Colonic mucosa (tissue), 4 donors: ENCODE measurements around the gene R3HDM1. TPM values are rescaled to one million over a fixed set of nuclear protein-coding genes. Genes with fewer than 3 reads are reported as not detected.
"Not testable (repeated sequence)": the region's sequence is repeated elsewhere in the genome, so short reads cannot be mapped to it uniquely, and the experiment has no call there.

Source experiments
- DNase-seq: peaks from one replicate; pipeline ENCODE4 v3.0.0-alpha.2; 2020
- H3K27ac ChIP-seq: fragments of 200-600 bp; one replicate; pipeline ENCODE4 v1.8.0; 2021
- H3K27me3 ChIP-seq: fragments of 200-600 bp; one replicate; pipeline ENCODE4 v1.8.0; 2021
- H3K36me3 ChIP-seq: fragments of 200-600 bp; one replicate; pipeline ENCODE4 v1.8.0; 2021
- H3K4me1 ChIP-seq: fragments of 200-600 bp; one replicate; pipeline ENCODE4 v1.8.0; 2021; ENCODE audit warnings: mild to moderate bottlenecking
- H3K4me3 ChIP-seq: fragments of 200-600 bp; one replicate; pipeline ENCODE4 v1.8.0; 2021
- H3K9ac ChIP-seq, 2 donors: one replicate each; pipeline ENCODE4 v1.7.0; 2013; ENCODE audit warnings: control low read depth in 2 of 2, low read depth in 2 of 2, low read length in 2 of 2
- H3K9me3 ChIP-seq: fragments of 200-600 bp; one replicate; pipeline ENCODE4 v1.8.0; 2021
- intact Hi-C: fragments of 100-400 bp; cut with DNase I; formaldehyde crosslinking; loops from one replicate; pipeline ENCODE4 v1.14.1; 2022
- total RNA-seq, 2 donors: library from RNA; stranded (reverse); fragmentation: NEBNext Ultra II Directional in 1 of 2; extraction: Animal tissue kit (Norgen Biotek cat#: 25700) in 1 of 2; gene quantifications; one replicate each; pipeline ENCODE4 v1.2.1, GENCODE V29; 2021
- TF ChIP-seq, protein P1 (sequence below): fragments of 200-600 bp; IDR thresholded peaks from one replicate; pipeline ENCODE4 v1.8.0; 2022; ENCODE audit warnings: antibody characterized with exemption, mild to moderate bottlenecking
- donor health status: healthy.
- donor health status: DM: no; HTN: no; CAD: no.
- donor health status: DM: no; HTN: no; CAD: no.

R3HDM1 gene
- total RNA-seq, 2 donors from 2014 or later: 22.7 to 34.2 TPM

DNA sequence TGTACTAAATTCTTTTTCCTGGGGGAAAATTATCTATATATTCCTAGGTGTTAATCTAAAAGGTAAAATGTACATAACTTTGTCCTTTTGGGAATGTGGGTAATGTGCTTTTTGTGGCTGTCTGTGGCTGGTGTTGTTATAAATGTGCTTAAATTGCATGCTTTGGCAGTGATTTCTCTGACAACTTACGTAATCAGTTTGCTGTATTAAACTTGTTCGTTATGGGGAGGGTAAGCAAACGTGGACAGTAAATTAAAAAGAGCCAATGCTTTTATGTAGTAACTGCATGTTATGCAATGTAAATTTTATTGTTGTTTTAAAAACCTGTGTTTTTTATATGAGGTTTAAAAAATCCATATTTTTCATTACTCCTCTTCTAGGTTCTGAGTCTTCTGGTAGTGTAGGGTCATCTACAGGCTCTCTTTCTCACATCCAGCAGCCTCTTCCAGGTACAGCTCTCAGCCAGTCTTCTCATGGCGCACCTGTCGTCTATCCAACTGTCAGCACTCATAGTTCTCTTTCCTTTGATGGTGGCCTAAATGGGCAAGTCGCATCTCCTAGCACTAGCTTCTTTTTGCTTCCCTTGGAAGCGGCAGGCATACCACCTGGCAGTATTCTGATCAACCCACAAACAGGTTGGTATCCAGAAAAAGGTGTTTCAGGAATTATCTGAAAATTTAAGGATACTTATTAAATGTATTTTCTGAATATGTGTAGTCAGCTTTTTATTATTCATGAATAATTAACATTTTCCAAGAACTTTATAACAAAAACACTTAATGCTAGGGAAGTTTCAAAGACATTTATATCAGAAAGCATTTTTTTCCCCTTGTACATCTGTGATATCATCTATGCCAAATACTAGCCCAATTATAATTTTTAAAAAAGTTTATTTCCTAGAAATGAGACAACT, 110.1 kb downstream of the R3HDM1 start:
- H3K4me1 ChIP-seq: no peaks in the 10 kb centered on the region
- H3K4me3 ChIP-seq: no peak overlapping the region
- no peaks in the 10 kb centered on the region for H3K36me3 ChIP-seq
- no peaks in the 10 kb centered on the region for H3K27me3 ChIP-seq
- no peak overlapping the region for H3K9ac ChIP-seq
- DNase-seq: no peak
- TF ChIP-seq, protein P1, sequence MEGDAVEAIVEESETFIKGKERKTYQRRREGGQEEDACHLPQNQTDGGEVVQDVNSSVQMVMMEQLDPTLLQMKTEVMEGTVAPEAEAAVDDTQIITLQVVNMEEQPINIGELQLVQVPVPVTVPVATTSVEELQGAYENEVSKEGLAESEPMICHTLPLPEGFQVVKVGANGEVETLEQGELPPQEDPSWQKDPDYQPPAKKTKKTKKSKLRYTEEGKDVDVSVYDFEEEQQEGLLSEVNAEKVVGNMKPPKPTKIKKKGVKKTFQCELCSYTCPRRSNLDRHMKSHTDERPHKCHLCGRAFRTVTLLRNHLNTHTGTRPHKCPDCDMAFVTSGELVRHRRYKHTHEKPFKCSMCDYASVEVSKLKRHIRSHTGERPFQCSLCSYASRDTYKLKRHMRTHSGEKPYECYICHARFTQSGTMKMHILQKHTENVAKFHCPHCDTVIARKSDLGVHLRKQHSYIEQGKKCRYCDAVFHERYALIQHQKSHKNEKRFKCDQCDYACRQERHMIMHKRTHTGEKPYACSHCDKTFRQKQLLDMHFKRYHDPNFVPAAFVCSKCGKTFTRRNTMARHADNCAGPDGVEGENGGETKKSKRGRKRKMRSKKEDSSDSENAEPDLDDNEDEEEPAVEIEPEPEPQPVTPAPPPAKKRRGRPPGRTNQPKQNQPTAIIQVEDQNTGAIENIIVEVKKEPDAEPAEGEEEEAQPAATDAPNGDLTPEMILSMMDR: no peak
- no peaks in the 10 kb centered on the region for H3K9me3 ChIP-seq
- intact Hi-C loops: no loop called here
- no peak overlapping the region for H3K27ac ChIP-seq

DNA sequence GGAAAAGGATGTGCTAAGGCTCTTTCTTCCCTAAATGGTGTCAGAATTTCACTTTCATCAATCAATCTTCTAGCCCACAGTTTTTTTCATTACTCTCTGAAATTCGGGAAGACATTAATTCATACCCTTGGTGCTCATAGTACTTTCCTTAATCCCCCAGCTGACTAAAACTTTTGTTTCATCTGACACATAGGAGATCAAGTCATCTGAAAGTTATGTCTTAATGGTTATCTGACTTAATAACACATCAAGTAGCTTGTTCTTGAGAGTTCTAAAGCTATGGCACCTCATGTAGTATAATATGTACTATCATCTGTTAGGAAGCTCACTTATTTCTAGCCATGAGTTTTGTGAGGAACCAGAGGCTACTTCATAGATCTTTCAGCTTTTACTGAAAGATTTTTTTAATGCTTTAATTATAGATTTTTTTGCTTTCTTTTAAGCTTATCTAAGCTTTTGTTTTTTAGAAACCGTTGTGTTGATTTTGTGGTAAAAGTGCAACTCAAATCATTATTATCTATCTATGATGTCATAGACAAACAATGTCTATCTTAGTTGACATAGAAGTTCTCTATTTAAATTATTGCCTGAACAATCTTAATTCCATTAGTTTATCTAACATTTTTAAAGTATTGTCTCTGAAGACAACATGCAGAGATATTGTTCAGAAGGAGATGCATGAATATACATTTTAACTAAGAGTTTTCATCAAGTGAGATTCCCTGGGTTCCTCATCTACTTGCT, 116.7 kb downstream of the R3HDM1 start:
- DNase-seq: no peak
- no peaks in the 10 kb centered on the region for H3K4me1 ChIP-seq
- no peak overlapping the region for H3K4me3 ChIP-seq
- no peaks in the 10 kb centered on the region for H3K36me3 ChIP-seq
- intact Hi-C loops: no loop called here
- no peaks in the 10 kb centered on the region for H3K27me3 ChIP-seq
- no peak overlapping the region for H3K9ac ChIP-seq
- H3K9me3 ChIP-seq: no peaks in the 10 kb centered on the region
- no peak overlapping the region for H3K27ac ChIP-seq
- TF ChIP-seq, protein P1: no peak

DNA sequence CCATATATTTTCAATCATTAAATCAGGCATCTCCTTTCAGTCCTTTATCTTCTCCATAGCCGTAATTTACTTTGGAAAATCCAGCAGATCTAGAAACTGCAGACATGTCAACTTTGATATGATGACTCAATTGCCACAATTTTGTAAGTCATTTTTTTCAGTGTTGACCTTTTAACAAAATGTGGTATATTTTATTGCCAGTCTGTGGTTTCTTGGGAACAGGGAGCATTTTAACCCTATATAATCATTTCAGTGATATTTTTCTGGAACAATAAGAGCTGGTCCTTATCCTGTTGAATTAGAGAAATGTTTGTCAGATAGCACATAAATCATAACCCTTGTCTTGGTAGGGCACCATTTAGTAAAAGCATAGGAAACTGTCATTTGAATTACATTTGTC, 119.4 kb downstream of the R3HDM1 start:
- intact Hi-C loops: no loop called here
- no peaks in the 10 kb centered on the region for H3K4me1 ChIP-seq
- no peak overlapping the region for H3K4me3 ChIP-seq

GRCh38 chr2:135651717-135652116, 120.4 kb downstream of the R3HDM1 start:
- no peaks in the 10 kb centered on the region for H3K9me3 ChIP-seq
- intact Hi-C loops: no loop called here
- no peaks in the 10 kb centered on the region for H3K36me3 ChIP-seq

More for the DNA sequence above, 119.4 kb downstream of the R3HDM1 start:
- H3K36me3 ChIP-seq: no peaks in the 10 kb centered on the region
- no peak overlapping the region for H3K9ac ChIP-seq
- TF ChIP-seq, protein P1: no peak
- H3K9me3 ChIP-seq: no peaks in the 10 kb centered on the region
- H3K27me3 ChIP-seq: no peaks in the 10 kb centered on the region
- no peak overlapping the region for H3K27ac ChIP-seq
- no peak for DNase-seq

GRCh38 chr2:135654239-135654638, 123.0 kb downstream of the R3HDM1 start:
- H3K27me3 ChIP-seq, H3K4me3 ChIP-seq, intact Hi-C loops, H3K36me3 ChIP-seq, H3K9me3 ChIP-seq, H3K4me1 ChIP-seq, H3K9ac ChIP-seq, DNase-seq, H3K27ac ChIP-seq: not testable (repeated sequence)

More at GRCh38 chr2:135651717-135652116, 120.4 kb downstream of the R3HDM1 start:
- H3K9ac ChIP-seq: no peak overlapping the region
- H3K27ac ChIP-seq: no peak overlapping the region
- no peak for DNase-seq
- TF ChIP-seq, protein P1: no peak
- H3K27me3 ChIP-seq: no peaks in the 10 kb centered on the region
- no peaks in the 10 kb centered on the region for H3K4me1 ChIP-seq
- H3K4me3 ChIP-seq: no peak overlapping the region
